ENCODE data around the gene NAA10. TPM values are rescaled to one million over a fixed set of nuclear protein-coding genes. Genes with fewer than 3 reads are reported as not detected.
A peak's percentile ranks its signal among the peaks of the same experiment; 100 is the strongest.

The NAA10 gene
- total and polyA plus RNA-seq, 4 donors: 70.2 to 287 (median 84.5) TPM

DNA sequence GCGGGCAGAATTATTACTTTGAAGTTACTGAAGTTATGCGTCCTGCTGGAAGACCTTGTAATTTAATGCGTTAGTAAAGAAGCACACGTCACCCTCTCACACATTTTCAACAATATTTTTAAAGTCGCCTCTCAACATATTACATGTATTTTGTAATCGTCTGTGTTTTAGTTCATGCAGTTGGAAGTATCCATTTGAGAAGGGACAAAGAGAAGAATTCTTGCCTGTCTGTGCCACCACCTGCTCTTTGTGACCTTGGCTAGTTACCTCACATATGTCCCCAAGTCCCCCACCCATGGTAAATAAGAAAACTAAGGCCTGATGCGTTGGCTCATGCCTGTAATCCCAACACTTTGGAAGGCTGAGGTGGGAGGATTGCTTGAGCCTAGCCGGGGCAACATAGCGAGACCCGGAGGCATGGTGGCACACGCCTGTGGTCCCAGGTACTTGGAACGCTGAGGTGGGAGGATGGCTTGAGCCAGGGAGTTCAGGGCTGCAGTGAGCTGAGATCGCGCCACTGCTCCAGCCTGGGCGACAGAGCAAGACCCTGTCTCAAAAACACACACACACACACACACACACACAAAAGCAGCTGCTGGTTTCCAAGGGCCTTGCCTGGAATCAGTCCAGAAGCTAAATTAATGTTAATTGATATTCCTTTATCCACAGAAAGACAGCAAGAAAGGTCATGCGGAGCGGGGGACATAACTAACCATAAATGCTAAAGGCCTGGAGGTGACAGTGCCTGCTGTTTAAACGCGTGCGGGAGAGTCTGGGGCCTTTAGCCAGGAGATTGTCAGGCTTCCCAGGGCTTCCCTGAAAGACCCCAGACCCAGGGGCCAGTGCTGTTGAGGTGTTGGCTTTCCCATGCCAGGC, 38.5 kb upstream of the NAA10 start:
- Histone ChIP-seq H3K36me3 (ENCODE audit: control insufficient read depth in 1 of 2, insufficient read depth in 2 of 2, low read length in 1 of 2) (no peaks in the 10 kb centered on the region), H3K27me3 (ENCODE audit: control insufficient read depth in 1 of 2, insufficient read depth in 2 of 2, low read length in 1 of 2) (no peaks in the 10 kb centered on the region), H3K27ac (ENCODE audit: low read depth in 1 of 2, low read length in 2 of 2) (peak overlapping the region in 1 of 2 donors; percentile 78), H3K4me1 (ENCODE audit: control insufficient read depth in 1 of 2, insufficient read depth in 2 of 2, low read length in 2 of 2) (peaks cover 0 to 4% of the 10 kb centered on the region in 2 donors), H3K4me3 (ENCODE audit: low read length in 2 of 2) (peak overlapping the region; percentile 48 to 65), H3K9me3 (ENCODE audit: control insufficient read depth, low read length) (no peaks in the 10 kb centered on the region)
- intact Hi-C loops (cut with DNase I): loop anchor here in 1 of 2 donors (2.0 kb wide), 1 partner anchor 45 kb away; no protein-coding TSS in a partner anchor
- ATAC-seq (ENCODE audit: low FRiP score) (no peak), DNase-seq (peak in 1 of 2 donors; percentile 49)
- WGBS, 2 donors: 40 to 57% methylated on average over 20 of the region's 20 CpGs

DNA sequence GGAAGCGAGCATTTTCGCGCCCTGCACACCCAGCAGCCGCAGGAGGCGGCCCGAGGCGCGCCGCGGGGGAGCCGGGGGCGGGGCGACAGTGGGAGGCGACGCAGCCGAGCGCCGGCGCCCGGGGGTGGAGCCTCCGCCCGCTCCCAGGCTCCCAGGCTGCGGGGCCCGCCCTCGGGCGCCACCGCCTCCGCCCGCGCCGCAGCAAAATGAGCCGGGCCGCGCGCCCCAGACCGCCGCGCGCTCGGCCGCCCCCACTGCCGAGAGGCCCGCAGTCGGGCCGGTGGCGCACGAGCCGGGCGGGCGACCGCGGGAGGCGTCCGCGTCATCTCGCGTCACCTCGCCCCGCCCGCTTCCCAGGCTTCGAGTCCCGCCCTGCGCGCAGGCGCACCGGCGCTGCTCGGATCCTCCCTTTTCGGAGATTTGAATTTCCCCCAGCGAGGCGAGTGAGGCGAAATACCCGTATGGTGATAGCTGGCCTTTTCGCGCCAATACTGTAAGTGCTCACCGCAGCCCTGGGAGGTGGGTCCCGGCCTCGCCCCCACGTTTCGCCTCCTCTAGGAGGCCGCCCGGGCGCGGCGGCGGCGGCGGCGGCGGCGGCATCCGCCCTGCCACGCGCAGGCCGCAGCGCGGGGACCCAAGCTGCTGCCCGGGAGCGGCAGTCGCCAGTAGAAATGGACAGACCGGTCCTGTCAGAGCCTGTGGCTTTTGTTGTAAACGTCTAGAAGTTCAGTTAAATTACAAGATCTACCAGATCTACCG, 37.7 kb upstream of the NAA10 start, which contains the start of gene TMEM187:
Gene TMEM187 (plus strand): TSS at position 387 of the 759 bp plus-strand sequence. CDS start 9,309 bp downstream, outside the sequence.
- DNase-seq (peak; percentile 94 to 95), ATAC-seq (ENCODE audit: low FRiP score) (peak; percentile 73)
- intact Hi-C loops (cut with DNase I): loop anchor here in 1 of 2 donors (2.0 kb wide), 1 partner anchor 44 kb away; no protein-coding TSS in a partner anchor
- Histone ChIP-seq H3K4me3 (ENCODE audit: low read length in 2 of 2) (peak within 1 kb of the TSS; percentile 49 to 77), H3K27ac (ENCODE audit: low read depth in 1 of 2, low read length in 2 of 2) (peak within 1 kb of the TSS; percentile 45 to 98), H3K4me1 (ENCODE audit: control insufficient read depth in 1 of 2, insufficient read depth in 2 of 2, low read length in 2 of 2) (peaks cover 0 to 4% of the 10 kb centered on the region in 2 donors), H3K27me3 (ENCODE audit: control insufficient read depth in 1 of 2, insufficient read depth in 2 of 2, low read length in 1 of 2) (no peaks in the 10 kb centered on the region), H3K9me3 (ENCODE audit: control insufficient read depth, low read length) (no peaks in the 10 kb centered on the region), H3K36me3 (ENCODE audit: control insufficient read depth in 1 of 2, insufficient read depth in 2 of 2, low read length in 1 of 2) (no peaks in the 10 kb centered on the region)
- 0 to 12% methylated on average over 96 to 103 of the region's 103 CpGs for WGBS, 2 donors

DNA sequence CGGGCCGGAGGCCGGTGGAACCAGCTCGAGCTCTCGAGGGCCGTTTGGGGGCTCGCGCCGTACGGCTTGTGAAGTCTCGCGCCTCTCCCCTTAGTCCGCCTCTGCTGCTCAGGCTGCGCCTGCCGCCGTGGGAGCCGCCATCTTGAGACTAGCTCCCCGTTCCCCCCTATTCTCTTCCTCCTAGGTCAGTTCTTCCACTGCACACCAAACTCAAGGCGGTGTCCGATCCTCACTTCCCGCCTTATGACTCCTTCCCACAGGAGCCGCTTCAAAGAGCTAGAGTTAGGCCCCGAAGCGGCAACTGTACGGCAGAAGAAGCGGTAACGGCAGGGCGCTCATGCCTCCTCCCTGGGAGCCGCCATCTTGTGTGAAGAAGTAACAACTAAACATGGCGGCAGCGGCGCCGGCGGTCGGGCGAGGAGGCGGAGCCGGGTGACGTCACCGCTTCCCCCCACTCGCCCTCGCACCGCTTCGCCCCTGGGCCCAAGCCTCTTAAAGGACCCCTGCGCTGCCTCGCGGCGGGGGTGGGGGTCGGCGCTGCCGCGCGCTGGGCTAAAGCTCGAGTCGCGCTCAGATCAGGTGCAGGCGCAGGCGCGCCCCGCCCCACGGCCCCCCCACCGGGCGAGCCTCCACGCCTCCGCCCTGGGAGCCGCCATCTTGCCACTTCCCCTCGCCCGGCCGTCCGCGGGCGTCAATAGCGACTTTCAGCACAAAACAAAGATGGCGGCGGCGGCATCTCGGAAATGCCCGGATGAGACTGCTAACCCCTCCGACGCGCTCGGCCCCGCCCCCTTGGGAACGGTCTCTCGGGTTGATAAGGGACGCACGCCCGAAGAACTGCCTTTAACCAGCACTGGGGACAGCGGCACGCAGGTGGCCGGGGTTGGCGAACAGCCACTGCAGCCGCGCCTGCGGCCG, 36.9 kb upstream of the NAA10 start, which contains the start of gene HCFC1:
Gene HCFC1 (minus strand): TSS at position 369 of the 918 bp plus-strand sequence. CDS start 978 bp downstream, outside the sequence.
- no peaks in the 10 kb centered on the region for H3K27me3 ChIP-seq (ENCODE audit: control insufficient read depth in 1 of 2, insufficient read depth in 2 of 2, low read length in 1 of 2)
- H3K4me3 ChIP-seq (ENCODE audit: low read length in 2 of 2): peak within 1 kb of the TSS; percentile 49 to 77
- peak within 1 kb of the TSS; percentile 45 to 98 for H3K27ac ChIP-seq (ENCODE audit: low read depth in 1 of 2, low read length in 2 of 2)
- peak; percentile 87 for ATAC-seq (ENCODE audit: low FRiP score)
- no peaks in the 10 kb centered on the region for H3K36me3 ChIP-seq (ENCODE audit: control insufficient read depth in 1 of 2, insufficient read depth in 2 of 2, low read length in 1 of 2)
- H3K4me1 ChIP-seq (ENCODE audit: control insufficient read depth in 1 of 2, insufficient read depth in 2 of 2, low read length in 2 of 2): peaks cover 0 to 4% of the 10 kb centered on the region in 2 donors
- peak; percentile 98 for DNase-seq
- H3K9me3 ChIP-seq (ENCODE audit: control insufficient read depth, low read length): no peaks in the 10 kb centered on the region
- intact Hi-C loops (cut with DNase I): loop anchor here in 1 of 2 donors (2.0 kb wide), 1 partner anchor 43 kb away; no protein-coding TSS in a partner anchor
- WGBS, 2 donors: 0 to 10% methylated on average over 95 to 96 of the region's 96 CpGs

DNA sequence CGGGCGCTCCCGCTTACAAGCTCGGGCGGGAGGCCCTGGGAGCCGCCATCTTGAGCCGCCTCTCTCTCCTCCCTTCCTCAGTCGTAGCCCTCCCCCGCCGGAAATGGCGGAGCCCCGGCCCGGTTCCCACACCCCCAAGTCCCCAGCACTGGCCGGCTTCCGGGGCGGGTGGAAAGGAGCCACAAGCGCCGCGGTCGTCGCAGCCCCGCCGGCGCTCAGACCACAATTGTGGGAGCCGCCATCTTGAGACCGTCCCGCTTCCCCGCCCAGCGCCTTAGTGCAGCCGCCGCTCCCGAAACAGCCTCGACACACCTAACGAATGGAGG, 36.2 kb upstream of the NAA10 start:
- no peaks in the 10 kb centered on the region for H3K9me3 ChIP-seq (ENCODE audit: control insufficient read depth, low read length)
- H3K4me3 ChIP-seq (ENCODE audit: low read length in 2 of 2): peak overlapping the region; percentile 49 to 77
- 1 to 6% methylated on average over 34 of the region's 34 CpGs for WGBS, 2 donors
- peak overlapping the region; percentile 20 to 98 for H3K27ac ChIP-seq (ENCODE audit: low read depth in 1 of 2, low read length in 2 of 2)
- DNase-seq: peak; percentile 97 to 98
- peak; percentile 88 for ATAC-seq (ENCODE audit: low FRiP score)
- H3K4me1 ChIP-seq (ENCODE audit: control insufficient read depth in 1 of 2, insufficient read depth in 2 of 2, low read length in 2 of 2): peaks cover 0 to 4% of the 10 kb centered on the region in 2 donors
- H3K36me3 ChIP-seq (ENCODE audit: control insufficient read depth in 1 of 2, insufficient read depth in 2 of 2, low read length in 1 of 2): no peaks in the 10 kb centered on the region
- intact Hi-C loops (cut with DNase I): no loop called here
- H3K27me3 ChIP-seq (ENCODE audit: control insufficient read depth in 1 of 2, insufficient read depth in 2 of 2, low read length in 1 of 2): no peaks in the 10 kb centered on the region

DNA sequence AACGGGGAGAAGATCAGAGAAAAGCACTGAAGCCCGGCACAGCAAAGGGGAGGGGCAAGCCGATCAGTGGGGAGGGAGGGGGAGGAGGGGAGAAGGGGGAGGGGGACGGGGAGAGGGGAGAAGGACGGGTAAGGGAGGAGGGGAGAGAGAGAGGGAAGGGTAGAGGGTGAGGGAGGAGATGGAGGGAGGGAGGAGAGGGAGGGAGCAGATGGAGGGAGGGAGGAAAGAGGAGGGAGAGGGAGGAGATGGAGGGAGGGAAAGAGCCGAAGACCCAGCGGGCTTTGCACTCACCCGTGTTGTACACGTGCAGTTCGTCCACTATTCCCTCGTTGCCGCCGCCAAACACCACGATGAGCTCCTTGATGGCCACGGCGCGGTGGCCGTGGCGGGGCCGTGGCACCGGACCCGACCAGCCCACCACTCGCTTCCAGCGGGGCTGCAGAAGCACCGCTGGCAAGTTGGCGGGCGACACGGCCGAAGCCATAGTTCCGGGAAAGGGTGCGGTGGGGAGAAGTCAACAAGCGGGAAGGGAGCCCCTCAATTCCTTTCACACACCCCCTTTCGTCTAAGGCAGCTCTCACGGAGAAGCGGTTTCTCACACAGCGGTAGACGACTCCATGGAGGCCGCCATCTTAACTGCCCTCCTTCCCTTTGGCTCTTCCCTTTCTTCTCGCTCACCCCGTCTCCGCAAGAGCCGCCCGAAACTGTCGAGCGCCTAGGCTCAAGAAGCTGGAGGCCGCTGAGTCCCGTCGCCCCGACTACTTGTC, 35.7 kb upstream of the NAA10 start:
- H3K9me3 ChIP-seq (ENCODE audit: control insufficient read depth, low read length): no peaks in the 10 kb centered on the region
- H3K4me1 ChIP-seq (ENCODE audit: control insufficient read depth in 1 of 2, insufficient read depth in 2 of 2, low read length in 2 of 2): peaks cover 0 to 4% of the 10 kb centered on the region in 2 donors
- H3K4me3 ChIP-seq (ENCODE audit: low read length in 2 of 2): peak overlapping the region; percentile 49 to 77
- peak; percentile 49 for ATAC-seq (ENCODE audit: low FRiP score)
- H3K27me3 ChIP-seq (ENCODE audit: control insufficient read depth in 1 of 2, insufficient read depth in 2 of 2, low read length in 1 of 2): no peaks in the 10 kb centered on the region
- 0 to 8% methylated on average over 42 to 49 of the region's 49 CpGs for WGBS, 2 donors
- H3K36me3 ChIP-seq (ENCODE audit: control insufficient read depth in 1 of 2, insufficient read depth in 2 of 2, low read length in 1 of 2): no peaks in the 10 kb centered on the region
- peak; percentile 68 to 77 for DNase-seq
- intact Hi-C loops (cut with DNase I): no loop called here
- H3K27ac ChIP-seq (ENCODE audit: low read depth in 1 of 2, low read length in 2 of 2): peak overlapping the region in 1 of 2 donors; percentile 98

DNA sequence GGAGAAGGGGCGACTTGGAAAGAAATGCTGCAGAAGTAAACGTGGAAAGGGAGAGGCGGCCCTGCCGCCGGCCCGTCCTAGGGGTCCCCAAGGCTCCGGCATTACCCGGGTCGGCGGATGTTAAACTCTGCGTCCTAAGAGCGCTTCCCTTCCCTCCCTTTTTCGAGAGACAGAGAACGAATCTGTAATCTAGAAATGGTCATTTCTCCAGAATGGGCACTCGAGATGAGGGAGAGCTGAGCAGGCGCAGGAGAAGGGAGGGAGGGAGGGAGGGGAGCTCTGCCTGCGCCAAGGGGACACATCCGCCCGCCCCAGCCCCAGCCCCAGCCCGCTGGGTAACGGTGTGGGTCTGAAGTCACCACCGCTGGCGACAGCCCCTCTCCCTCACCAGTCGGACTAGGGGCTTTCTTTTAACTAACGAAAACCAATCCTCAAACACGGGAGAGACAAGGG, 35.1 kb upstream of the NAA10 start:
- Histone ChIP-seq H3K4me3 (ENCODE audit: low read length in 2 of 2) (peak overlapping the region; percentile 33 to 77), H3K36me3 (ENCODE audit: control insufficient read depth in 1 of 2, insufficient read depth in 2 of 2, low read length in 1 of 2) (no peaks in the 10 kb centered on the region), H3K27ac (ENCODE audit: low read depth in 1 of 2, low read length in 2 of 2) (peak overlapping the region in 1 of 2 donors; percentile 60), H3K9me3 (ENCODE audit: control insufficient read depth, low read length) (no peaks in the 10 kb centered on the region), H3K4me1 (ENCODE audit: control insufficient read depth in 1 of 2, insufficient read depth in 2 of 2, low read length in 2 of 2) (peaks cover 0 to 4% of the 10 kb centered on the region in 2 donors), H3K27me3 (ENCODE audit: control insufficient read depth in 1 of 2, insufficient read depth in 2 of 2, low read length in 1 of 2) (no peaks in the 10 kb centered on the region)
- WGBS, 2 donors: 0 to 10% methylated on average over 22 to 26 of the region's 26 CpGs
- intact Hi-C loops (cut with DNase I): no loop called here
- ATAC-seq (ENCODE audit: low FRiP score) (no peak), DNase-seq (peak; percentile 67 to 85)

DNA sequence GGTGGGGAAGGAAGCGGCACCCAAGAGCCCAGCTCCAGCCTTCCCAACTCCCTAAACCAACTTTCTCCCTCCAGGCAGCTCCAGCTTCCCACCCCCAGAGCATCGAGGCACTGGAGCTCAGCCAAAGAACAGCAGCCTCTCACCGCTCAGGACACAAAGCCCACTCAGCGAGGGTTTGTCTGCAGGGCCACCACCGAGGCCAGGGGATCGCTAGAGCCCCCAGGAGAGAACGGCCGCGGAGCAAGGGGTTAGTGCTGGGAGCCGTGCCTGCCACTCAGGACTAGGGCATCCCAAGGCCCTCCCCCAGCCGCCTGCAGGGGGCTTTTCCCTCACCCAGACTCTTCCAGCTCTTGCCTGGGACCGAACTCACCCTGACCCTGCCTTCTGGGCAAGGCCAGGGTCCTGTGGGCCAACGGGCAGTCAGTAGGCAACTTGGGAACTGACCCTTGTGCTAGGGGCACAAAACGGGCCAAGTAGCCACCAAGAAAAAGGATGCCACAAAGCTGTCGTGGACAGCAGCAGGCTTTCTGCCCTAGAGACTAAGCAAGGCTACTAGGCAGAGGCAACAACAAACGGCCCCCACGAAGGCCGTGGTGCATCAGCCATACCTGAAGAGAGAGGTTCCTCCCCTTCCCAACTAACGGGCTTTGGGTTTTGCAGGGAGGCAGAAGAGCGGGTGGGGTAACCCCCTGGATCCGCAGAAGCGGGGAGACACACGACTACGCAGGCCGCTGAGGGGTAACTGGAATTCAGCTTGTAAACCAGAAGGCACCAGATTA, 34.5 kb upstream of the NAA10 start:
- peak in 1 of 2 donors; percentile 49 for DNase-seq

More for the DNA sequence above, 34.5 kb upstream of the NAA10 start:
- Histone ChIP-seq H3K4me1 (ENCODE audit: control insufficient read depth in 1 of 2, insufficient read depth in 2 of 2, low read length in 2 of 2) (peaks cover 0 to 4% of the 10 kb centered on the region in 2 donors), H3K9me3 (ENCODE audit: control insufficient read depth, low read length) (no peaks in the 10 kb centered on the region), H3K27ac (ENCODE audit: low read depth in 1 of 2, low read length in 2 of 2) (peak overlapping the region in 1 of 2 donors; percentile 60), H3K27me3 (ENCODE audit: control insufficient read depth in 1 of 2, insufficient read depth in 2 of 2, low read length in 1 of 2) (no peaks in the 10 kb centered on the region), H3K4me3 (ENCODE audit: low read length in 2 of 2) (peak overlapping the region; percentile 33 to 77), H3K36me3 (ENCODE audit: control insufficient read depth in 1 of 2, insufficient read depth in 2 of 2, low read length in 1 of 2) (no peaks in the 10 kb centered on the region)
- ATAC-seq (ENCODE audit: low FRiP score): no peak
- WGBS, 2 donors: 1 to 43% methylated on average over 25 of the region's 25 CpGs
- intact Hi-C loops (cut with DNase I): no loop called here
